HCT116 (cell line): Measurements from ENCODE around the gene COQ2.

ENCODE experiments used
- CEBPB ChIP-seq: IDR thresholded peaks from 2 replicates; pipeline ENCODE4 v1.6.1; 2012; ENCODE audit warnings: low read depth
- EGR1 ChIP-seq: IDR thresholded peaks from 2 replicates; pipeline ENCODE4 v1.6.1; 2012; ENCODE audit warnings: low read depth
- EZH2 ChIP-seq: fragments of 200-600 bp; sonication (generic); IDR thresholded peaks from 2 replicates; pipeline ENCODE4 v1.6.1; 2017; ENCODE audit warnings: antibody characterized with exemption, mixed run types
- EZH2phosphoT487 ChIP-seq: fragments of 200-600 bp; IDR thresholded peaks from 2 replicates; pipeline ENCODE4 v1.6.1; 2018; ENCODE audit warnings: antibody characterized with exemption, borderline replicate concordance
- JUND ChIP-seq: IDR thresholded peaks from 2 replicates; pipeline ENCODE4 v1.6.1; 2012
- POLR2AphosphoS5 ChIP-seq: IDR thresholded peaks from 2 replicates; pipeline ENCODE4 v1.6.1; 2011; ENCODE audit warnings: mild to moderate bottlenecking, low read depth, low read length, moderate library complexity
- TCF7L2 ChIP-seq: IDR thresholded peaks from 2 replicates; pipeline ENCODE4 v1.7.0; 2011; ENCODE audit warnings: borderline replicate concordance, inconsistent platforms; ENCODE audit not compliant: insufficient read depth, insufficient read length; ENCODE audit errors: extremely low read depth
- YY1 ChIP-seq: IDR thresholded peaks from 2 replicates; pipeline ENCODE4 v1.6.1; 2011; ENCODE audit warnings: low read length, low read depth, moderate library complexity, mild to moderate bottlenecking; ENCODE audit not compliant: insufficient replicate concordance; ENCODE audit errors: extremely low read depth
- ZFX ChIP-seq: fragments of 450-650 bp; IDR thresholded peaks from 2 replicates; pipeline ENCODE4 v1.6.1; 2017
- ZNF274 ChIP-seq: fragments of 200-500 bp; sonication (Bioruptor generic); IDR thresholded peaks from 2 replicates; pipeline ENCODE4 v1.6.1; 2014; ENCODE audit warnings: mild to moderate bottlenecking, low read depth, low read length, inconsistent platforms
- TF ChIP-seq, protein P1 (sequence below): IDR thresholded peaks from 2 replicates; pipeline ENCODE4 v1.6.1; 2012; ENCODE audit warnings: low read depth
- TF ChIP-seq, protein P2 (sequence below): IDR thresholded peaks from 2 replicates; pipeline ENCODE4 v1.6.1; 2012
- TF ChIP-seq, protein P3 (sequence below), 3 experiments: fragments of 200-600 bp in 1 of 3; sonication (generic) in 1 of 3; IDR thresholded peaks in 2 of 3; conservative IDR thresholded peaks in 1 of 3; 2 replicates each; pipeline ENCODE4 v1.5.1; 2012 to 2017; ENCODE audit warnings: low read depth in 2 of 3, low read length in 2 of 3, antibody characterized with exemption in 1 of 3, borderline replicate concordance in 1 of 3, control low read depth in 1 of 3, mild to moderate bottlenecking in 1 of 3, mixed read lengths in 1 of 3, mixed run types in 1 of 3, moderate library complexity in 1 of 3; ENCODE audit not compliant: insufficient read depth in 1 of 3
- TF ChIP-seq, protein P4 (sequence below): IDR thresholded peaks from 2 replicates; pipeline ENCODE4 v1.6.1; 2012

DNA sequence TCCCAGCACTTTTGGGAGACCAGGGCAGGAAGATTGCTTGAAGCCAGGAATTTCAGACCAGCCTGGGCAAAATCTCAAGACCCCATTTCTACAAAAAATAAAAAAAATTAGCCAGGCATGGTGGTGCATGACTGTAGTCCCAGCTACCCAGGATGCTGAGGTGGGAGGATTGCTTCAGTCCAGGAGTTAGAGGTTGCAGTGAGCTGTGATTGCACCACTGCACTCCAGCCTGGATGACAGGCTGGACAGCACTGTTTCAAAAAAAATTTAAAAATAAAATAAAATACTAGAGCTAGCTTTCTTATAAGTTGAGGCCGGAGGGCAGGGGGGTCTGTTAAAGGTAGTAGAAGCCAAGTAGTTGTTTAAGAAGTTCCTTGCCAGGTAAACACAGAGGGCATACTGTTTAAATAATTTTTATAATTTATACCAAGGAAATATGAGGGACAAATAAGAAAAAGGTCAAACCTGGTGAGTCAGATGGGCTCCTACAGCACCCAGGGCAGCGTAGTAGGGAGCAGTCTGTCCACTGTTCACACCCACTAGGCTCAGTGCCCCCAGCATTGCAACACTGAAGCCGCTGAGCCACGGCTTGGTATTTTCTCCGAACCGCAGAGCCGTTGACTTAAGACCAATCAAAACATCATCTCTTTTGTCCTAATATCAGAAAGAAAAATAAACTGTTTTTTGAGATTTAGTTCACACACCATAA, 17.3 kb downstream of the COQ2 start:
- TF ChIP-seq ZFX (no peak), JUND (no peak), POLR2AphosphoS5 (no peak), EZH2phosphoT487 (no peak), CEBPB (no peak), EGR1 (no peak), YY1 (no peak), ZNF274 (no peak), EZH2 (no peak), TCF7L2 (no peak)
- TF ChIP-seq, protein P1, sequence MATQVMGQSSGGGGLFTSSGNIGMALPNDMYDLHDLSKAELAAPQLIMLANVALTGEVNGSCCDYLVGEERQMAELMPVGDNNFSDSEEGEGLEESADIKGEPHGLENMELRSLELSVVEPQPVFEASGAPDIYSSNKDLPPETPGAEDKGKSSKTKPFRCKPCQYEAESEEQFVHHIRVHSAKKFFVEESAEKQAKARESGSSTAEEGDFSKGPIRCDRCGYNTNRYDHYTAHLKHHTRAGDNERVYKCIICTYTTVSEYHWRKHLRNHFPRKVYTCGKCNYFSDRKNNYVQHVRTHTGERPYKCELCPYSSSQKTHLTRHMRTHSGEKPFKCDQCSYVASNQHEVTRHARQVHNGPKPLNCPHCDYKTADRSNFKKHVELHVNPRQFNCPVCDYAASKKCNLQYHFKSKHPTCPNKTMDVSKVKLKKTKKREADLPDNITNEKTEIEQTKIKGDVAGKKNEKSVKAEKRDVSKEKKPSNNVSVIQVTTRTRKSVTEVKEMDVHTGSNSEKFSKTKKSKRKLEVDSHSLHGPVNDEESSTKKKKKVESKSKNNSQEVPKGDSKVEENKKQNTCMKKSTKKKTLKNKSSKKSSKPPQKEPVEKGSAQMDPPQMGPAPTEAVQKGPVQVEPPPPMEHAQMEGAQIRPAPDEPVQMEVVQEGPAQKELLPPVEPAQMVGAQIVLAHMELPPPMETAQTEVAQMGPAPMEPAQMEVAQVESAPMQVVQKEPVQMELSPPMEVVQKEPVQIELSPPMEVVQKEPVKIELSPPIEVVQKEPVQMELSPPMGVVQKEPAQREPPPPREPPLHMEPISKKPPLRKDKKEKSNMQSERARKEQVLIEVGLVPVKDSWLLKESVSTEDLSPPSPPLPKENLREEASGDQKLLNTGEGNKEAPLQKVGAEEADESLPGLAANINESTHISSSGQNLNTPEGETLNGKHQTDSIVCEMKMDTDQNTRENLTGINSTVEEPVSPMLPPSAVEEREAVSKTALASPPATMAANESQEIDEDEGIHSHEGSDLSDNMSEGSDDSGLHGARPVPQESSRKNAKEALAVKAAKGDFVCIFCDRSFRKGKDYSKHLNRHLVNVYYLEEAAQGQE: no peak
- TF ChIP-seq, protein P2, sequence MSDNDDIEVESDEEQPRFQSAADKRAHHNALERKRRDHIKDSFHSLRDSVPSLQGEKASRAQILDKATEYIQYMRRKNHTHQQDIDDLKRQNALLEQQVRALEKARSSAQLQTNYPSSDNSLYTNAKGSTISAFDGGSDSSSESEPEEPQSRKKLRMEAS: no peak
- TF ChIP-seq, protein P3, sequence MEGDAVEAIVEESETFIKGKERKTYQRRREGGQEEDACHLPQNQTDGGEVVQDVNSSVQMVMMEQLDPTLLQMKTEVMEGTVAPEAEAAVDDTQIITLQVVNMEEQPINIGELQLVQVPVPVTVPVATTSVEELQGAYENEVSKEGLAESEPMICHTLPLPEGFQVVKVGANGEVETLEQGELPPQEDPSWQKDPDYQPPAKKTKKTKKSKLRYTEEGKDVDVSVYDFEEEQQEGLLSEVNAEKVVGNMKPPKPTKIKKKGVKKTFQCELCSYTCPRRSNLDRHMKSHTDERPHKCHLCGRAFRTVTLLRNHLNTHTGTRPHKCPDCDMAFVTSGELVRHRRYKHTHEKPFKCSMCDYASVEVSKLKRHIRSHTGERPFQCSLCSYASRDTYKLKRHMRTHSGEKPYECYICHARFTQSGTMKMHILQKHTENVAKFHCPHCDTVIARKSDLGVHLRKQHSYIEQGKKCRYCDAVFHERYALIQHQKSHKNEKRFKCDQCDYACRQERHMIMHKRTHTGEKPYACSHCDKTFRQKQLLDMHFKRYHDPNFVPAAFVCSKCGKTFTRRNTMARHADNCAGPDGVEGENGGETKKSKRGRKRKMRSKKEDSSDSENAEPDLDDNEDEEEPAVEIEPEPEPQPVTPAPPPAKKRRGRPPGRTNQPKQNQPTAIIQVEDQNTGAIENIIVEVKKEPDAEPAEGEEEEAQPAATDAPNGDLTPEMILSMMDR (IDR thresholded peaks at IDR 0.05 in 2 of 3, conservative IDR thresholded peaks at IDR 0.05 in 1 of 3; ENCODE audit: borderline replicate concordance in 1 of 3, insufficient read depth in 1 of 3, low read depth in 2 of 3, low read length in 2 of 3): no peak
- TF ChIP-seq, protein P4, sequence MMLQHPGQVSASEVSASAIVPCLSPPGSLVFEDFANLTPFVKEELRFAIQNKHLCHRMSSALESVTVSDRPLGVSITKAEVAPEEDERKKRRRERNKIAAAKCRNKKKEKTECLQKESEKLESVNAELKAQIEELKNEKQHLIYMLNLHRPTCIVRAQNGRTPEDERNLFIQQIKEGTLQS: no peak
